B cell (primary cell): ENCODE measurements around the gene COL1A1. TPM values are rescaled to one million over a fixed set of nuclear protein-coding genes. Genes with fewer than 3 reads are reported as not detected.

Experiments used
- ATAC-seq: fragments of 200-7000 bp; cut with Tn5 transposase; one replicate; pipeline ENCODE4 v1.10.0; 2021; ENCODE audit warnings: low read depth, mild to moderate bottlenecking, moderate number of reproducible peaks, moderate library complexity
- CTCF ChIA-PET: fragments of 350-600 bp; sonication (Branson Sonifier 250); formaldehyde crosslinking; loops from one replicate; lab custom pipeline; 2021; ENCODE audit warnings: antibody characterized with exemption, inconsistent platforms; lab: Charles Lee
- POLR2A ChIA-PET: fragments of 350-600 bp; sonication (Branson Sonifier 250); formaldehyde crosslinking; loops from one replicate; lab custom pipeline; 2021; ENCODE audit warnings: antibody characterized with exemption; lab: Charles Lee
- DNase-seq: peaks from one replicate; pipeline ENCODE4 v3.0.0; 2013
- H2AFZ ChIP-seq: 2 replicates; pipeline ENCODE4 v1.6.1; 2012; ENCODE audit warnings: mild to moderate bottlenecking, low read depth, low read length; ENCODE audit not compliant: insufficient read depth, poor library complexity, severe bottlenecking
- H3K27ac ChIP-seq, 2 donors: 1 replicate in 1 of 2; 2 replicates in 1 of 2; pipeline ENCODE4 v1.5.1; 2012 to 2013; ENCODE audit warnings: low read length in 2 of 2, mild to moderate bottlenecking in 2 of 2, moderate library complexity in 1 of 2
- H3K27me3 ChIP-seq, 4 experiments: fragments of 200-600 bp in 1 of 4; sonication (generic) in 1 of 4; replicated peaks in 1 of 4; 1 replicate in 2 of 4; 2 replicates in 2 of 4; pipeline versions ENCODE4 v1.6.1 to v1.7.0; 2013 to 2016; ENCODE audit warnings: low read length in 3 of 4, mild to moderate bottlenecking in 2 of 4, mixed read lengths in 1 of 4, moderate library complexity in 1 of 4; ENCODE audit not compliant: insufficient read depth in 4 of 4, control insufficient read depth in 3 of 4; ENCODE audit errors: control extremely low read depth in 1 of 4
- H3K36me3 ChIP-seq, 2 experiments: replicated peaks in 1 of 2; 1 replicate in 1 of 2; 2 replicates in 1 of 2; pipeline versions ENCODE4 v1.6.1 to v1.7.1; 2013; ENCODE audit warnings: low read length in 1 of 2; ENCODE audit not compliant: insufficient read depth in 2 of 2, control insufficient read depth in 1 of 2; ENCODE audit errors: control extremely low read depth in 1 of 2, extremely low read depth in 1 of 2
- H3K4me1 ChIP-seq, 2 donors: fragments of 200-600 bp in 1 of 2; sonication (generic) in 1 of 2; 1 replicate in 1 of 2; 2 replicates in 1 of 2; pipeline versions ENCODE4 v1.5.1 to v1.6.1; 2013 to 2017; ENCODE audit warnings: low read length in 2 of 2; ENCODE audit not compliant: control insufficient read depth in 2 of 2, insufficient read depth in 2 of 2
- H3K4me2 ChIP-seq: replicated peaks from 2 replicates; pipeline ENCODE3; 2012; ENCODE audit warnings: mild to moderate bottlenecking, low read depth, low read length; ENCODE audit not compliant: poor library complexity, severe bottlenecking
- H3K4me3 ChIP-seq, 5 experiments: fragments of 200-600 bp in 1 of 5; sonication (generic) in 1 of 5; 1 replicate in 3 of 5; 2 replicates in 2 of 5; pipeline versions ENCODE4 v1.5.1 to v1.7.0; 2011 to 2016; ENCODE audit warnings: low read length in 4 of 5, mild to moderate bottlenecking in 4 of 5, low read depth in 2 of 5, control low read depth in 1 of 5, moderate library complexity in 1 of 5; ENCODE audit not compliant: insufficient read depth in 1 of 5; ENCODE audit errors: control extremely low read depth in 1 of 5, extremely low read depth in 1 of 5
- H3K79me2 ChIP-seq: fragments of 200-600 bp; sonication (generic); one replicate; pipeline ENCODE4 v1.6.0; 2016; ENCODE audit warnings: low read length; ENCODE audit not compliant: control insufficient read depth, insufficient read depth
- H3K9ac ChIP-seq: fragments of 200-600 bp; sonication (generic); 2 replicates; pipeline ENCODE4 v1.6.1; 2017; ENCODE audit warnings: mild to moderate bottlenecking, low read length, moderate library complexity
- H3K9me3 ChIP-seq, 3 donors: one replicate each; pipeline versions ENCODE4 v1.6.1 to v1.7.1; 2013; ENCODE audit warnings: low read length in 2 of 3; ENCODE audit not compliant: control insufficient read depth in 2 of 3, insufficient read depth in 1 of 3; ENCODE audit errors: control extremely low read depth in 1 of 3
- H4K20me1 ChIP-seq: 2 replicates; pipeline ENCODE4 v1.6.0; 2012; ENCODE audit warnings: mild to moderate bottlenecking, low read length; ENCODE audit not compliant: insufficient read depth, control insufficient read depth, poor library complexity, severe bottlenecking
- H3K27ac Mint-ChIP-seq: one replicate; pipeline ENCODE4 v1.8.0; 2021; ENCODE audit warnings: mixed read lengths
- H3K27me3 Mint-ChIP-seq: one replicate; pipeline ENCODE4 v1.8.0; 2021; ENCODE audit warnings: mixed read lengths
- H3K4me1 Mint-ChIP-seq: one replicate; pipeline ENCODE4 v1.8.0; 2021; ENCODE audit warnings: mixed read lengths
- H3K4me3 Mint-ChIP-seq: one replicate; pipeline ENCODE4 v1.8.0; 2021; ENCODE audit warnings: mixed read lengths
- H3K9me3 Mint-ChIP-seq: one replicate; pipeline ENCODE4 v1.8.0; 2022; ENCODE audit warnings: mixed read lengths; ENCODE audit not compliant: insufficient read depth
- EZH2 ChIP-seq: IDR thresholded peaks from 2 replicates; pipeline ENCODE4 v1.6.1; 2012; ENCODE audit warnings: borderline replicate concordance, low read depth, mild to moderate bottlenecking, moderate library complexity, low read length; ENCODE audit not compliant: insufficient read depth, poor library complexity, severe bottlenecking
- WGBS: methylation state at CpG from one replicate; pipeline ENCODE4 v1.1.5; 2013; ENCODE audit warnings: missing lambda C conversion rate; ENCODE audit not compliant: insufficient coverage; 5-methylcytosine and 5-hydroxymethylcytosine counted together
- intact Hi-C: fragments of 100-400 bp; cut with micrococcal nuclease; formaldehyde crosslinking; loops from one replicate; pipeline ENCODE4 v1.10.0; 2022
- polyA plus RNA-seq: library from polyadenylated mRNA; depleted of rRNA; stranded (reverse); fragments of >200 nt; gene quantifications from 2 replicates; pipeline ENCODE4 v1.2.3, GENCODE V29; 2012
- total RNA-seq, 2 donors: library from RNA; stranded (reverse); fragments of 120-200 nt in 1 of 2; gene quantifications; 1 replicate in 1 of 2; 2 replicates in 1 of 2; pipeline versions ENCODE4 v1.2.3 to v1.2.4, GENCODE V29; 2013 to 2022
- TF ChIP-seq, protein P1 (sequence below): fragments of 200-600 bp; IDR thresholded peaks from one replicate; pipeline ENCODE4 v1.8.0; 2022; ENCODE audit warnings: antibody characterized with exemption, mild to moderate bottlenecking

The COL1A1 gene
- total and polyA plus RNA-seq, 2 donors (not counting 1 experiment from before 2014, with no cell fraction given), result 0.66 to 9.1 TPM

GRCh38 chr17:50149091-50149416, 52.4 kb downstream of the COL1A1 start:
- Mint-ChIP-seq H3K4me1 (peaks cover 50% of the 10 kb centered on the region), H3K27me3 (no peaks in the 10 kb centered on the region), H3K27ac (peak overlapping the region; percentile 98), H3K9me3 (no peaks in the 10 kb centered on the region), H3K4me3 (peak overlapping the region; percentile 100)
- Histone ChIP-seq H3K36me3 (peaks cover 0 to 24% of the 10 kb centered on the region in 2 experiments), H3K27me3 (no peaks in the 10 kb centered on the region), H3K9ac (peak overlapping the region; percentile 95), H3K79me2 (peaks cover 68% of the 10 kb centered on the region), H3K27ac (peak overlapping the region; percentile 82 to 94), H3K4me3 (peak overlapping the region; percentile 49 to 97 (median 85)), H2AFZ (peak overlapping the region; percentile 34), H4K20me1 (peaks cover 61% of the 10 kb centered on the region), H3K9me3 (no peaks in the 10 kb centered on the region), H3K4me2 (peak overlapping the region; percentile 92), H3K4me1 (peaks cover 40 to 54% of the 10 kb centered on the region in 2 donors)
- ATAC-seq (no peak), DNase-seq (no peak)
- ChIA-PET POLR2A (interaction anchor here (1.1 to 3.8 kb wide), 5 partner anchors 10 to 29 kb away, joined by 3 to 22 read pairs (median 8); no protein-coding TSS in a partner anchor), CTCF (interaction anchor here (1.1 to 5.1 kb wide), 7 partner anchors 9 to 56 kb away, joined by 4 to 65 read pairs (median 12); partner anchors contain the start of gene PDK2)
- WGBS, result 0% methylated on average over 30 of the region's 30 CpGs
- intact Hi-C loops, result no loop called here
- no peak for TF ChIP-seq EZH2
- TF ChIP-seq, protein P1, sequence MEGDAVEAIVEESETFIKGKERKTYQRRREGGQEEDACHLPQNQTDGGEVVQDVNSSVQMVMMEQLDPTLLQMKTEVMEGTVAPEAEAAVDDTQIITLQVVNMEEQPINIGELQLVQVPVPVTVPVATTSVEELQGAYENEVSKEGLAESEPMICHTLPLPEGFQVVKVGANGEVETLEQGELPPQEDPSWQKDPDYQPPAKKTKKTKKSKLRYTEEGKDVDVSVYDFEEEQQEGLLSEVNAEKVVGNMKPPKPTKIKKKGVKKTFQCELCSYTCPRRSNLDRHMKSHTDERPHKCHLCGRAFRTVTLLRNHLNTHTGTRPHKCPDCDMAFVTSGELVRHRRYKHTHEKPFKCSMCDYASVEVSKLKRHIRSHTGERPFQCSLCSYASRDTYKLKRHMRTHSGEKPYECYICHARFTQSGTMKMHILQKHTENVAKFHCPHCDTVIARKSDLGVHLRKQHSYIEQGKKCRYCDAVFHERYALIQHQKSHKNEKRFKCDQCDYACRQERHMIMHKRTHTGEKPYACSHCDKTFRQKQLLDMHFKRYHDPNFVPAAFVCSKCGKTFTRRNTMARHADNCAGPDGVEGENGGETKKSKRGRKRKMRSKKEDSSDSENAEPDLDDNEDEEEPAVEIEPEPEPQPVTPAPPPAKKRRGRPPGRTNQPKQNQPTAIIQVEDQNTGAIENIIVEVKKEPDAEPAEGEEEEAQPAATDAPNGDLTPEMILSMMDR, result no peak
